ENCODE data around the gene PIGA. TPM values are rescaled to one million over a fixed set of nuclear protein-coding genes. Genes with fewer than 3 reads are reported as not detected.

The PIGA gene
- total RNA-seq, 1 donor from 2014 or later: 45.0 TPM

- FAIRE-seq: no peak
- no peak for TF ChIP-seq CTCF (IDR thresholded peaks at IDR 0.05; ENCODE audit: insufficient read depth, low read length, severe bottlenecking)
- Histone ChIP-seq H3K36me3 (ENCODE audit: control insufficient read depth, insufficient read depth, low read length) (no peaks in the 10 kb centered on the region), H3K27me3 (ENCODE audit: control insufficient read depth, insufficient read depth, low read length) (no peaks in the 10 kb centered on the region), H3K4me3 (ENCODE audit: low read depth, low read length) (no peak overlapping the region)
- DNase-seq (ENCODE audit: low read depth): no peak
Measured at GRCh38 chrX:15366506-15367352, 31.4 kb upstream of the PIGA start.

GRCh38 chrX:15359701-15360100 is 24.4 kb upstream of the PIGA start:
- no peak for FAIRE-seq
- TF ChIP-seq CTCF (IDR thresholded peaks at IDR 0.05; ENCODE audit: insufficient read depth, low read length, severe bottlenecking): no peak
- no peak overlapping the region for H3K4me3 ChIP-seq (ENCODE audit: low read depth, low read length)
- H3K27me3 ChIP-seq (ENCODE audit: control insufficient read depth, insufficient read depth, low read length): no peaks in the 10 kb centered on the region
- DNase-seq (ENCODE audit: low read depth): no peak
- H3K36me3 ChIP-seq (ENCODE audit: control insufficient read depth, insufficient read depth, low read length): no peaks in the 10 kb centered on the region

- DNase-seq (ENCODE audit: low read depth): no peak
- TF ChIP-seq CTCF (IDR thresholded peaks at IDR 0.05; ENCODE audit: insufficient read depth, low read length, severe bottlenecking): no peak
- H3K27me3 ChIP-seq (ENCODE audit: control insufficient read depth, insufficient read depth, low read length): no peaks in the 10 kb centered on the region
- no peak overlapping the region for H3K4me3 ChIP-seq (ENCODE audit: low read depth, low read length)
- FAIRE-seq: no peak
- no peaks in the 10 kb centered on the region for H3K36me3 ChIP-seq (ENCODE audit: control insufficient read depth, insufficient read depth, low read length)
Measured at GRCh38 chrX:15358533-15358932, 23.2 kb upstream of the PIGA start.

GRCh38 chrX:15356444-15356843 is 21.1 kb upstream of the PIGA start:
- no peaks in the 10 kb centered on the region for H3K36me3 ChIP-seq (ENCODE audit: control insufficient read depth, insufficient read depth, low read length)
- H3K4me3 ChIP-seq (ENCODE audit: low read depth, low read length): no peak overlapping the region
- FAIRE-seq (no peak), DNase-seq (ENCODE audit: low read depth) (peak; percentile 39)
- TF ChIP-seq CTCF (IDR thresholded peaks at IDR 0.05; ENCODE audit: insufficient read depth, low read length, severe bottlenecking): no peak
- no peaks in the 10 kb centered on the region for H3K27me3 ChIP-seq (ENCODE audit: control insufficient read depth, insufficient read depth, low read length)

- Histone ChIP-seq H3K4me3 (ENCODE audit: low read depth, low read length) (no peak overlapping the region), H3K27me3 (ENCODE audit: control insufficient read depth, insufficient read depth, low read length) (no peaks in the 10 kb centered on the region), H3K36me3 (ENCODE audit: control insufficient read depth, insufficient read depth, low read length) (no peaks in the 10 kb centered on the region)
- DNase-seq (ENCODE audit: low read depth) (no peak), FAIRE-seq (no peak)
- TF ChIP-seq CTCF (IDR thresholded peaks at IDR 0.05; ENCODE audit: insufficient read depth, low read length, severe bottlenecking): no peak
Measured at GRCh38 chrX:15350329-15350996, 15.1 kb upstream of the PIGA start.

Data from bronchial epithelial cell (primary cell).